GM18858 (cell line): ENCODE measurements around the gene NINL.
"Not testable (repeated sequence)": the region's sequence is repeated elsewhere in the genome, so short reads cannot be mapped to it uniquely, and the experiment has no call there.

ENCODE experiments used
- ATAC-seq: cut with Tn5 transposase; IDR thresholded peaks from one replicate; pipeline ENCODE4 v1.9.1; 2021; ENCODE audit not compliant: unreplicated experiment

The NINL gene

GRCh38 chr20:25592135-25592852 lies 7.0 kb upstream of the NINL start:
- ATAC-seq, result no peak

- ATAC-seq, result not testable (repeated sequence)
Measured at GRCh38 chr20:25590778-25591177, 5.4 kb upstream of the NINL start.

- no peak for ATAC-seq
Measured at GRCh38 chr20:25588491-25588890, 3.2 kb upstream of the NINL start.

- no peak for ATAC-seq
Measured at GRCh38 chr20:25587536-25587935, 2.2 kb upstream of the NINL start.

- no peak for ATAC-seq
Measured at GRCh38 chr20:25586877-25587276, 1.5 kb upstream of the NINL start.

- not testable (repeated sequence) for ATAC-seq
Measured at GRCh38 chr20:25583607-25584006, 1.7 kb downstream of the NINL start.

GRCh38 chr20:25580711-25581110 lies 4.6 kb downstream of the NINL start:
- no peak for ATAC-seq

- no peak for ATAC-seq
Measured at GRCh38 chr20:25579081-25579770, 6.1 kb downstream of the NINL start.

GRCh38 chr20:25576783-25577530 lies 8.4 kb downstream of the NINL start:
- no peak for ATAC-seq

GRCh38 chr20:25574411-25574810 lies 10.9 kb downstream of the NINL start:
- ATAC-seq, result no peak

- ATAC-seq, result no peak
Measured at GRCh38 chr20:25573288-25574251, 11.8 kb downstream of the NINL start.

- no peak for ATAC-seq
Measured at GRCh38 chr20:25571817-25572216, 13.5 kb downstream of the NINL start.

GRCh38 chr20:25571240-25571639 lies 14.1 kb downstream of the NINL start:
- no peak for ATAC-seq

GRCh38 chr20:25570148-25570530 lies 15.2 kb downstream of the NINL start:
- no peak for ATAC-seq

- no peak for ATAC-seq
Measured at GRCh38 chr20:25567286-25567685, 18.0 kb downstream of the NINL start.

GRCh38 chr20:25566821-25567220 lies 18.5 kb downstream of the NINL start:
- ATAC-seq, result no peak

- no peak for ATAC-seq
Measured at GRCh38 chr20:25565578-25566157, 19.7 kb downstream of the NINL start.

- ATAC-seq, result no peak
Measured at GRCh38 chr20:25563876-25564275, 21.5 kb downstream of the NINL start.

- ATAC-seq, result no peak
Measured at GRCh38 chr20:25563362-25563761, 22.0 kb downstream of the NINL start.

- ATAC-seq, result not testable (repeated sequence)
Measured at GRCh38 chr20:25561771-25562170, 23.6 kb downstream of the NINL start.
